Bronchial epithelial cell (primary cell): Measurements from ENCODE around the gene ARHGDIB. TPM values are rescaled to one million over a fixed set of nuclear protein-coding genes. Genes with fewer than 3 reads are reported as not detected.

Source experiments
- DNase-seq: peaks from one replicate; pipeline ENCODE4 v3.0.0-alpha.2; 2010; ENCODE audit warnings: low read depth
- FAIRE-seq: peaks from 2 replicates; lab custom pipeline; 2011; peaks lifted over from hg19 to GRCh38; lab: Jason Lieb, UNC
- H3K27me3 ChIP-seq: 2 replicates; pipeline ENCODE4 v1.5.1; 2011; ENCODE audit warnings: low read length; ENCODE audit not compliant: control insufficient read depth, insufficient read depth
- H3K36me3 ChIP-seq: 2 replicates; pipeline ENCODE4 v1.5.1; 2011; ENCODE audit warnings: low read length; ENCODE audit not compliant: control insufficient read depth, insufficient read depth
- H3K4me3 ChIP-seq: 2 replicates; pipeline ENCODE4 v1.5.1; 2011; ENCODE audit warnings: mild to moderate bottlenecking, low read depth, low read length, control low read depth
- CTCF ChIP-seq: IDR thresholded peaks from 2 replicates; pipeline ENCODE4 v1.5.1; 2011; ENCODE audit warnings: mild to moderate bottlenecking, moderate library complexity, low read length, control low read depth, inconsistent platforms; ENCODE audit not compliant: insufficient read depth, severe bottlenecking
- total RNA-seq: library from RNA; depleted of rRNA; stranded (reverse); fragments of >200 nt; gene quantifications from 2 replicates; pipeline ENCODE4 v1.2.1, GENCODE V29; 2014

Gene ARHGDIB
- total RNA-seq: 0.53 and 1.2 TPM in 2 replicates

- Histone ChIP-seq H3K27me3 (no peaks in the 10 kb centered on the region), H3K4me3 (no peak within 1 kb of the TSS), H3K36me3 (no peaks in the 10 kb centered on the region)
- DNase-seq: peak; percentile 80
- no peak for TF ChIP-seq CTCF
- FAIRE-seq: peak; percentile 50
Measured at GRCh38 chr12:14961466-14962152, at the start of gene ARHGDIB. Gene ARHGDIB (minus strand): TSS chr12:14961601. CDS start chr12:14950712, 10,889 bp downstream.

DNA sequence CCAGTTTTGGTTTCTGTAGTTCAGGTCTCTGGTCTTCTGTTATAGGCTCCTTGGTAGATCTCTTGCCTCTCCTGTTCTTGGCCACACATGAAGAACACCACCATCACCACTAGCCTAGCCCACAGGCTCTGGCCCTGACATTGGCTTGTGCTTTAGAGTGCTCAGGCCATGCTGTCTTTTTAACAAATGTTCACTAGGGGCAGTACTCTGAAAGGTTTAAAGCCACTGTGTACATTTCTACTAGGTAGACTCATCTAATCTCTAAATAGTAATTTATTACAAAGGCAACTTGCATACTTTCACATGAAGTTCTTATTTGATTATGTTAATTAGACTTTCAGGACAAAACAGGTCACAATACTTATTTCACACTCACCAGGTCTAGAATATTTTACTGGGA, 49.8 kb upstream of the ARHGDIB start:
- peak; percentile 33 for DNase-seq
- TF ChIP-seq CTCF: peak; percentile 12
- Histone ChIP-seq H3K27me3 (no peaks in the 10 kb centered on the region), H3K36me3 (no peaks in the 10 kb centered on the region), H3K4me3 (no peak overlapping the region)
- FAIRE-seq: no peak

DNA sequence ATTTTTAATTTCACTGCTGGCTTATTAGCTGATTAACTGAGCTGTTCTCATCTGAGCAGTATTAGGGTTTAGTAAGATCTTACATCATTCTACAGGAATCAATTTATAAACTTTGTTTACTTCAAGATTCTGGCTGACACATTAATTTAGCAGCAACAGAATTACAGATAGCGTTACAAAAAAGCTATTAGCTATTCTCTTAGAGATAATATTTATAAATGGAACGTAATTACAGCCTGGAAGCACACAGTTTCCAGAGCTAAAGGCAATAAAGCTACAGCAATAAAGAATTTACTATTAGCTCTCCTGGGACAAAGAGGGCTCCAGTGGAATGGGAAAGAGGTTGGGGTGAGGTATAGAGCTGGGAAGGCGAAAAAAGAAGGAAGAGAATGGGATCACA, 46.1 kb upstream of the ARHGDIB start:
- Histone ChIP-seq H3K27me3 (peaks cover 2% of the 10 kb centered on the region), H3K4me3 (no peak overlapping the region), H3K36me3 (no peaks in the 10 kb centered on the region)
- FAIRE-seq: no peak
- DNase-seq: no peak
- TF ChIP-seq CTCF: no peak

GRCh38 chr12:15005064-15005463, 43.7 kb upstream of the ARHGDIB start:
- H3K4me3 ChIP-seq: no peak overlapping the region
- TF ChIP-seq CTCF: no peak
- no peaks in the 10 kb centered on the region for H3K36me3 ChIP-seq
- FAIRE-seq (no peak), DNase-seq (no peak)
- peaks cover 2% of the 10 kb centered on the region for H3K27me3 ChIP-seq

DNA sequence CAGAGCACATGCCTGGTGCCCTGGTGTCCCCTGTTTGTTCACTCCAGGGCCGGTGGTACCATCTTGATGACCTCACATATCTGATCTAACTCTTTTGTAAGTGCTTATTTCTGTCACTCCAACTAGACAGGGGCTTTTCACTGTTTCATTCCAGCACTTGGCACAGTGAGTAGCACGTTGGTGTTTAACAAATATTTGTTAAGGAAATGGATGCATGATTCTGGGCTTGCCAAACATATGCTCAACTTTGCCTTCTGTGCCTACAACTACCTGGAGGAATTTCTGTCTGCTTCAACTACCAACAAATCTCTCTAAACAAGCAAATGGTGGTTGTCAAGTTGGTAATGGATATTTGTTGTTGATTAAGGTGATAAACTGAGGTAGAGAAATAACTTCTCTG, 43.0 kb upstream of the ARHGDIB start:
- Histone ChIP-seq H3K4me3 (no peak overlapping the region), H3K27me3 (peaks cover 2% of the 10 kb centered on the region), H3K36me3 (no peaks in the 10 kb centered on the region)
- DNase-seq (no peak), FAIRE-seq (no peak)
- no peak for TF ChIP-seq CTCF

DNA sequence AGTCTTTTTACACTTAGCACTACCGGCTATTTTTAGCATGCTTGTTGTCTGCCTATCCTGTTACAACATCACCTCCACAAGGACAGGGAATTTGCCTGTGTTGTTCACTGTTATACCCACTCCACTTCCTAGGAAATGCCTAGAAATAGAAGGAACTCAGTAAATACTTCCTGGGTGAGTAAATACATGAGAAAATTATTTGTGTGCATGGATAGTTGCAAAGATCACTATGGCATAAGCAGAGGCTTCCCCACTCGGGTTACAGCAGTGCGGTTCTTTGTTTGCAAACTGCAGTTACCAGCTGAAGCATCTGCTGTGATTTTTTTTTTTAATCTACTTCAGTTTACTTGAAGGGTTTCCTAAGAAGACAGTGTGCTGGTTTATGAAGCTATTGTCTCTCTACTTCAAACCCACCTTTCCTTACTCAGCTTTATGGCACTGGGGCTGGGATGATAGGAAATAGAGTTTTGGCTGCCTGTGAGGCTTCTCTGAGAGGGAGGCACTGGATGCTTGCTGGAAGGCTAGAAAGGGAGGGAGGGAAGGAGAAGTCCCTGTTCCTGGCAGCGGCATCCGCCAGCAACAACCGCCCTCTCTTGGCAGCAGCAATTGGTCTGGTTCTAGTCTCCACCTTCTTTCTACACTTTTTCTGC, 40.5 kb upstream of the ARHGDIB start:
- Histone ChIP-seq H3K27me3 (peaks cover 2% of the 10 kb centered on the region), H3K4me3 (no peak overlapping the region), H3K36me3 (no peaks in the 10 kb centered on the region)
- DNase-seq (no peak), FAIRE-seq (no peak)
- no peak for TF ChIP-seq CTCF
